GM12878 (cell line): Measurements from ENCODE around the gene LY6G5B. TPM values are rescaled to one million over a fixed set of nuclear protein-coding genes. Genes with fewer than 3 reads are reported as not detected.

Experiments used
- ATAC-seq: fragments of 200-7000 bp; cut with Tn5 transposase; 3 replicates; pipeline ENCODE4 v1.9.1; 2020; ENCODE audit warnings: mild to moderate bottlenecking, moderate library complexity
- BruUV-seq: library from RNA; stranded (reverse); fragments of 400-500 nt; replicated peaks from 2 replicates; lab custom pipeline; 2021; lab: Mats Ljungman, UMichigan
- CTCF ChIA-PET: fragments of 300-600 bp; sonication (Branson Sonifier 250); formaldehyde crosslinking; extraction: SDS; loops from one replicate; lab custom pipeline; 2021; ENCODE audit warnings: inconsistent platforms; lab: Yijun Ruan, JAX
- POLR2A ChIA-PET: fragments of 350-600 bp; formaldehyde crosslinking; extraction: SDS; loops from one replicate; lab custom pipeline; 2021; ENCODE audit warnings: inconsistent platforms; lab: Charles Lee
- RAD21 ChIA-PET: fragments of 300-600 bp; sonication (Branson Sonifier 250); formaldehyde crosslinking; loops from one replicate; lab custom pipeline; 2023; ENCODE audit warnings: antibody characterized with exemption; ENCODE audit not compliant: unreplicated experiment; lab: Charles Lee
- SMC1A ChIA-PET: fragments of 300-600 bp; sonication (Branson Sonifier 250); formaldehyde crosslinking; loops from one replicate; lab custom pipeline; 2023; ENCODE audit not compliant: unreplicated experiment, uncharacterized antibody; lab: Charles Lee
- DNase-seq: peaks from one replicate; pipeline ENCODE4 v3.0.0-alpha.2; 2011; ENCODE audit warnings: low read depth, low spot score
- FAIRE-seq: peaks from 3 replicates; lab custom pipeline; 2011; peaks lifted over from hg19 to GRCh38; lab: Jason Lieb, UNC
- H2AFZ ChIP-seq: 2 replicates; pipeline ENCODE4 v1.6.0; 2011; ENCODE audit warnings: low read depth, low read length, control low read depth; ENCODE audit not compliant: control insufficient read depth
- H3K27ac ChIP-seq: 2 replicates; pipeline ENCODE4 v1.5.1; 2011; ENCODE audit warnings: control low read depth; ENCODE audit not compliant: control insufficient read depth, insufficient read depth
- H3K27me3 ChIP-seq, 2 experiments: replicated peaks in 1 of 2; 2 replicates each; pipeline versions ENCODE4 v1.6.0 to v1.6.1; 2011; ENCODE audit warnings: low read length in 1 of 2; ENCODE audit not compliant: control insufficient read depth in 2 of 2, insufficient read depth in 2 of 2
- H3K36me3 ChIP-seq, 2 experiments: 2 replicates each; pipeline ENCODE4 v1.5.1; 2011; ENCODE audit warnings: low read length in 1 of 2; ENCODE audit not compliant: control insufficient read depth in 2 of 2, insufficient read depth in 2 of 2
- H3K4me1 ChIP-seq: 2 replicates; pipeline ENCODE4 v1.6.1; 2011; ENCODE audit warnings: mild to moderate bottlenecking, low read length, moderate library complexity, mixed read lengths; ENCODE audit not compliant: control insufficient read depth, insufficient read depth
- H3K4me2 ChIP-seq: 2 replicates; pipeline ENCODE4 v1.6.0; 2011; ENCODE audit warnings: control low read depth; ENCODE audit not compliant: control insufficient read depth, insufficient read depth
- H3K4me3 ChIP-seq: fragments of 200-600 bp; sonication (generic); 2 replicates; pipeline ENCODE4 v1.5.1; 2016
- H3K79me2 ChIP-seq: 2 replicates; pipeline ENCODE4 v1.6.0; 2011; ENCODE audit warnings: low read length; ENCODE audit not compliant: control insufficient read depth, insufficient read depth
- H3K9ac ChIP-seq: 2 replicates; pipeline ENCODE4 v1.8.0; 2011; ENCODE audit warnings: low read length, control low read depth, mixed read lengths; ENCODE audit not compliant: control insufficient read depth, insufficient read depth
- H3K9me3 ChIP-seq: replicated peaks from 3 replicates; pipeline ENCODE4 v1.5.1; 2011; ENCODE audit warnings: mild to moderate bottlenecking, low read length; ENCODE audit not compliant: control insufficient read depth, insufficient read depth
- H4K20me1 ChIP-seq: 2 replicates; pipeline ENCODE4 v1.6.0; 2011; ENCODE audit not compliant: control insufficient read depth, insufficient read depth
- CHD2 ChIP-seq: IDR thresholded peaks from 2 replicates; pipeline ENCODE4 v1.6.1; 2011; ENCODE audit warnings: low read depth, low read length, improper control_type of control experiment, borderline replicate concordance
- E2F4 ChIP-seq: IDR thresholded peaks from 2 replicates; pipeline ENCODE4 v1.6.1; 2012; ENCODE audit warnings: low read depth, low read length, improper control_type of control experiment
- EZH2 ChIP-seq: IDR thresholded peaks from 2 replicates; pipeline ENCODE4 v1.6.1; 2012; ENCODE audit warnings: low read depth, mild to moderate bottlenecking, control low read depth, inconsistent platforms, low read length, borderline replicate concordance; ENCODE audit not compliant: control insufficient read depth
- HDAC2 ChIP-seq: fragments of 200-600 bp; sonication (generic); IDR thresholded peaks from 2 replicates; pipeline ENCODE4 v1.6.1; 2017
- IRF4 ChIP-seq: IDR thresholded peaks from 2 replicates; pipeline ENCODE4 v1.6.1; 2011; ENCODE audit warnings: low read depth, low read length
- POLR2A ChIP-seq: IDR thresholded peaks from 2 replicates; pipeline ENCODE4 v1.6.1; 2011; ENCODE audit warnings: low read depth, mild to moderate bottlenecking, low read length
- POU2F2 ChIP-seq: IDR thresholded peaks from 3 replicates; pipeline ENCODE4 v1.6.1; 2011; ENCODE audit warnings: low read depth, mild to moderate bottlenecking, low read length, borderline replicate concordance
- RAD21 ChIP-seq: IDR thresholded peaks from 2 replicates; pipeline ENCODE4 v1.6.1; 2011; ENCODE audit warnings: mild to moderate bottlenecking, low read depth, low read length, moderate library complexity; ENCODE audit not compliant: insufficient read depth
- SKIL ChIP-seq: fragments of 450-650 bp; IDR thresholded peaks from 2 replicates; pipeline ENCODE4 v1.6.1; 2017; ENCODE audit warnings: mild to moderate bottlenecking, low read depth, inconsistent platforms; ENCODE audit not compliant: poor library complexity, severe bottlenecking
- SUPT20H ChIP-seq: IDR thresholded peaks from 2 replicates; pipeline ENCODE4 v1.6.1; 2011; ENCODE audit warnings: low read depth, mild to moderate bottlenecking, low read length, moderate library complexity, borderline replicate concordance; ENCODE audit not compliant: control insufficient read depth
- TAF1 ChIP-seq: IDR thresholded peaks from 2 replicates; pipeline ENCODE4 v1.6.1; 2011; ENCODE audit warnings: mild to moderate bottlenecking, low read depth, low read length, borderline replicate concordance
- TCF7 ChIP-seq: IDR thresholded peaks from 2 replicates; pipeline ENCODE4 v1.6.1; 2014; ENCODE audit warnings: antibody characterized with exemption, borderline replicate concordance
- ZNF274 ChIP-seq: IDR thresholded peaks from one replicate; pipeline ENCODE4 v1.8.0; 2011; ENCODE audit not compliant: insufficient read length, insufficient read depth
- WGBS: methylation state at CpG from one replicate; pipeline ENCODE4 v1.1.6; 2016; ENCODE audit warnings: low lambda C conversion rate; ENCODE audit not compliant: insufficient replicate concordance, insufficient coverage; ENCODE audit errors: missing lambda C conversion rate; 5-methylcytosine and 5-hydroxymethylcytosine counted together
- in situ Hi-C: fragments of 300-500 bp; cut with MboI; formaldehyde crosslinking; loops from 9 replicates; pipeline ENCODE4 v1.14.3; 2018; ENCODE audit warnings: mixed read lengths
- intact Hi-C: fragments of 100-400 bp; cut with micrococcal nuclease; formaldehyde crosslinking; loops from one replicate; pipeline ENCODE4 v1.14.2; 2022; ENCODE audit not compliant: unreplicated experiment
- polyA plus RNA-seq, 11 experiments: library from polyadenylated mRNA; depleted of rRNA in 4 of 11; unstranded in 6 of 11; stranded (reverse) in 5 of 11; fragments of >200 nt; fragmentation: Nextera tagmentation in 4 of 11; fragmentation: Illumina TruSeq in 1 of 11; extraction: Ambion mirVana in 4 of 11; extraction: Trizol in 1 of 11; gene quantifications; 1 replicate in 1 of 11; 2 replicates in 10 of 11; pipeline versions ENCODE4 v1.2.1 to v1.2.3, GENCODE V29; 2011 to 2016; ENCODE audit warnings: inconsistent platforms in 2 of 11, missing spikeins in 2 of 11, low read depth in 1 of 11
- total RNA-seq, 4 experiments: library from RNA; depleted of rRNA in 3 of 4; stranded (reverse); fragments of >200 nt in 3 of 4; fragmentation: Illumina TruSeq in 1 of 4; extraction: Trizol in 1 of 4; gene quantifications; 2 replicates each; pipeline versions ENCODE4 v1.2.1 to v1.2.3, GENCODE V29; 2013 to 2021
- TF ChIP-seq, protein P1 (sequence below): fragments of 450-650 bp; formaldehyde crosslinking; IDR thresholded peaks from 2 replicates; pipeline ENCODE4 v1.5.0; 2022; ENCODE audit warnings: mild to moderate bottlenecking, missing genetic modification characterization
- TF ChIP-seq, protein P2 (sequence below): fragments of 450-650 bp; IDR thresholded peaks from 2 replicates; pipeline ENCODE4 v1.6.1; 2017; ENCODE audit warnings: mild to moderate bottlenecking

The LY6G5B gene
- total and polyA plus RNA-seq, 10 of the 15 experiments (the other 5 are each of a cell fraction or from before 2014, with no cell fraction given) = 3.2 to 16.5 (median 7.5) TPM

DNA sequence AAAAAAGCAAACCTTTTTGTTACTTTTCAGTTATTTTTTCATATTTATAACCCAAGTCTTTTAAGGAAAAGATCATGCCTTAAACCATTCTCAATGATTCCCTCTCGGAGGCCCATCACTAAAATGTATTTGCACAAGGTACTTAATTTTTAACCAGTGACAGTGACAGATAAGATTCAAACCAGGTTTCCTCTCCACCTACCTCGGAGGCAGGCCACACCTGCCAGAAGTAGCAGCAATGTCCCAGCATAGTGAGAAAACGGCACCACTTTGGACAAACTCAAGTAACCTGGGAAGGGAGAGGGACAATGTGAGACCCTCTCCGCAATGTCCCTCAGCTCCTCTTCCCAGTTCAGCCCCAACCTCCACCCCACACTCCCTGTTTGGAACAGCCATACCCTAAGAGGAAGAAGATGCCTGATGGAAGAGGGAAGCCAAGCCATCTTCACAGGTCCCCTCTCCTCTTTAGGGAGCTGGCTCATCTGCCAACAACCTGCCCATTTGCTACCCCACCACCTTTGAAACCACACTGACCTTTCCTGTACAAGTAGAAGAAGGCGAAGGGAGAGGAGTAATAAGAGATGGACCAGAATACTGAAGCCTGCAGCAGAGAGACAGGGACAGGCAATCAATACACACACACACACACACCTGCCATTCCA, 31.1 kb downstream of the LY6G5B start:
- Histone ChIP-seq H3K9ac (no peak overlapping the region), H3K36me3 (peaks cover 0 to 8% of the 10 kb centered on the region in 2 experiments; a peak in 2 of 4 replicates), H3K79me2 (peaks cover 17% of the 10 kb centered on the region), H3K4me3 (peak overlapping the region; percentile 96; the same call in 1 of the 2 replicates), H3K9me3 (no peaks in the 10 kb centered on the region), H3K27me3 (no peaks in the 10 kb centered on the region), H3K4me2 (peak overlapping the region; percentile 81; the same call in 1 of the 2 replicates), H3K4me1 (peaks cover 9% of the 10 kb centered on the region; the same call in 1 of the 2 replicates), H2AFZ (no peak overlapping the region), H3K27ac (no peak overlapping the region), H4K20me1 (no peaks in the 10 kb centered on the region)
- intact Hi-C loops (no loop called here), in situ Hi-C loops (no loop called here)
- CTCF ChIA-PET = interaction anchor here (0.7 to 1.3 kb wide), 2 partner anchors 33 to 69 kb away, joined by 4 read pairs; no protein-coding TSS in a partner anchor
- DNase-seq (no peak), ATAC-seq (no peak), FAIRE-seq (no peak)
- POLR2A ChIA-PET = interaction anchor here (0.5 to 3.2 kb wide), 3 partner anchors 37 to 108 kb away, joined by 3 to 23 read pairs (median 5); partner anchors contain the start of gene CLIC1
- BruUV-seq = no TSS peak
- SMC1A ChIA-PET = interaction anchor here (1.1 kb wide), 1 partner anchor 10 kb away, joined by 3 read pairs; no protein-coding TSS in a partner anchor
- WGBS = 88% methylated on average over 5 of the region's 5 CpGs
- RAD21 ChIA-PET = no interaction called here
- TF ChIP-seq CHD2 = no peak
- TF ChIP-seq SKIL = no peak
- TF ChIP-seq SUPT20H = no peak
- TF ChIP-seq, protein P1, sequence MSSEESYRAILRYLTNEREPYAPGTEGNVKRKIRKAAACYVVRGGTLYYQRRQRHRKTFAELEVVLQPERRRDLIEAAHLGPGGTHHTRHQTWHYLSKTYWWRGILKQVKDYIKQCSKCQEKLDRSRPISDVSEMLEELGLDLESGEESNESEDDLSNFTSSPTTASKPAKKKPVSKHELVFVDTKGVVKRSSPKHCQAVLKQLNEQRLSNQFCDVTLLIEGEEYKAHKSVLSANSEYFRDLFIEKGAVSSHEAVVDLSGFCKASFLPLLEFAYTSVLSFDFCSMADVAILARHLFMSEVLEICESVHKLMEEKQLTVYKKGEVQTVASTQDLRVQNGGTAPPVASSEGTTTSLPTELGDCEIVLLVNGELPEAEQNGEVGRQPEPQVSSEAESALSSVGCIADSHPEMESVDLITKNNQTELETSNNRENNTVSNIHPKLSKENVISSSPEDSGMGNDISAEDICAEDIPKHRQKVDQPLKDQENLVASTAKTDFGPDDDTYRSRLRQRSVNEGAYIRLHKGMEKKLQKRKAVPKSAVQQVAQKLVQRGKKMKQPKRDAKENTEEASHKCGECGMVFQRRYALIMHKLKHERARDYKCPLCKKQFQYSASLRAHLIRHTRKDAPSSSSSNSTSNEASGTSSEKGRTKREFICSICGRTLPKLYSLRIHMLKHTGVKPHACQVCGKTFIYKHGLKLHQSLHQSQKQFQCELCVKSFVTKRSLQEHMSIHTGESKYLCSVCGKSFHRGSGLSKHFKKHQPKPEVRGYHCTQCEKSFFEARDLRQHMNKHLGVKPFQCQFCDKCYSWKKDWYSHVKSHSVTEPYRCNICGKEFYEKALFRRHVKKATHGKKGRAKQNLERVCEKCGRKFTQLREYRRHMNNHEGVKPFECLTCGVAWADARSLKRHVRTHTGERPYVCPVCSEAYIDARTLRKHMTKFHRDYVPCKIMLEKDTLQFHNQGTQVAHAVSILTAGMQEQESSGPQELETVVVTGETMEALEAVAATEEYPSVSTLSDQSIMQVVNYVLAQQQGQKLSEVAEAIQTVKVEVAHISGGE (CRISPR knock-in tag) = no peak
- TF ChIP-seq TCF7 = no peak
- TF ChIP-seq HDAC2 = no peak
- TF ChIP-seq POLR2A = no peak
- no peak for TF ChIP-seq EZH2
- TF ChIP-seq ZNF274 = no peak
- TF ChIP-seq TAF1 = no peak
- TF ChIP-seq RAD21 = no peak
- TF ChIP-seq E2F4 = no peak
- TF ChIP-seq IRF4 = no peak
- no peak for TF ChIP-seq POU2F2
- TF ChIP-seq, protein P2, sequence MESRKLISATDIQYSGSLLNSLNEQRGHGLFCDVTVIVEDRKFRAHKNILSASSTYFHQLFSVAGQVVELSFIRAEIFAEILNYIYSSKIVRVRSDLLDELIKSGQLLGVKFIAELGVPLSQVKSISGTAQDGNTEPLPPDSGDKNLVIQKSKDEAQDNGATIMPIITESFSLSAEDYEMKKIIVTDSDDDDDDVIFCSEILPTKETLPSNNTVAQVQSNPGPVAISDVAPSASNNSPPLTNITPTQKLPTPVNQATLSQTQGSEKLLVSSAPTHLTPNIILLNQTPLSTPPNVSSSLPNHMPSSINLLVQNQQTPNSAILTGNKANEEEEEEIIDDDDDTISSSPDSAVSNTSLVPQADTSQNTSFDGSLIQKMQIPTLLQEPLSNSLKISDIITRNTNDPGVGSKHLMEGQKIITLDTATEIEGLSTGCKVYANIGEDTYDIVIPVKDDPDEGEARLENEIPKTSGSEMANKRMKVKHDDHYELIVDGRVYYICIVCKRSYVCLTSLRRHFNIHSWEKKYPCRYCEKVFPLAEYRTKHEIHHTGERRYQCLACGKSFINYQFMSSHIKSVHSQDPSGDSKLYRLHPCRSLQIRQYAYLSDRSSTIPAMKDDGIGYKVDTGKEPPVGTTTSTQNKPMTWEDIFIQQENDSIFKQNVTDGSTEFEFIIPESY = no peak
